ENCODE measurements around the gene RAC3.

RAC3 gene

GRCh38 chr17:82010575-82011525 lies 20.6 kb upstream of the RAC3 start:
- no peak for TF ChIP-seq CTCF (IDR thresholded peaks at IDR 0.05; ENCODE audit: extremely low read depth, missing control alignments)
- no peak for DNase-seq (ENCODE audit: low spot score)

DNA sequence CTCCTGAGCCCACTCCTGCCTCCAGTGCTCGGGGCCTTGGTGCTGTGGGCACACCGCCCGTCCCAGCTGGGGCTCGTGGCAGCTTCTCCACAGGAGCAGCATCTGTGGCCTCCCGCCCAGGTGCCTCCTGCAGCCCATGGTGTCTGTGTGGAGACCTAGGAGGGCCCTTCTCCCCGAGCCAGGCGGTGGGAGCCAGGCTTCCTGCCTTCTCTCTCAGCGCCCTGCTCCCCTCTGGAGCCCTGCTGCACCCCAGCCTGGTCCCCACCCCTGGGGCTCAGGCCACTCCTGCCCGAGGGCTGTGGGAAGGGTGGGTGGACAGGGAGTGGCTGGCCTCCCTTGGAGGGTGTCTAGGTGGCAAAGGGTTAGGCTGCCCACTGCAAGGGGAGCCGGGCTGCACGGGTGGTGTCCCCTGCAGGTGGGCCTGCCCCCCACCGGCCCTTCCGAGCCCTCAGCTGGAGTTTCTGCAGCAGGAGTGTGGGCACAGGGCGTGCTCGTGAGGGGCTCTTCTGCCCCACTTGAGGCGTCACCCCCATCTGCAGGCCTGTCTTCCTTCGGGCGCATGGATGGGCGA lies 19.8 kb upstream of the RAC3 start:
- no peak for DNase-seq (ENCODE audit: low spot score)
- TF ChIP-seq CTCF (IDR thresholded peaks at IDR 0.05; ENCODE audit: extremely low read depth, missing control alignments), result no peak

DNA sequence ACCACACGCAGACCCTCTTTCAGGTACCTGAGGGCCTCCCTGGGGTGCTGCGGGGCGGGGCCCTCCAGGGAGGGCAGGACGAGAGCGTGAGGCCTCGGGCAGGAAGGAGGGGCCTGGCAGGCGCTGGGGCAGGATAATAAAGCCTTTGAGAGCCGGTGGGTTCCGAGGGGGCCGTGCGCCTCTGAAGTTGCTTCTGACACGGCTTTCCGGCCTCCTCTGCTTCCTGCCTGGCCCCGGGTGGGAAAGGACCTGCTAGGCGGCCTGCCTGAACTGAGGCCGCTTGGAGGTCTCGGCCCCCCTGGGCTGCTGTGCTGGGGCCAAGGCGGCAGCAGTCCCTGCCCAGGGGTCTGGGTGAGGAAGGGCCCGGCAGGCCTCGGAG lies 19.2 kb upstream of the RAC3 start:
- no peak for TF ChIP-seq CTCF (IDR thresholded peaks at IDR 0.05; ENCODE audit: extremely low read depth, missing control alignments)
- no peak for DNase-seq (ENCODE audit: low spot score)

GRCh38 chr17:82012640-82013295 lies 18.7 kb upstream of the RAC3 start:
- no peak for DNase-seq (ENCODE audit: low spot score)
- TF ChIP-seq CTCF (IDR thresholded peaks at IDR 0.05; ENCODE audit: extremely low read depth, missing control alignments), result no peak

DNA sequence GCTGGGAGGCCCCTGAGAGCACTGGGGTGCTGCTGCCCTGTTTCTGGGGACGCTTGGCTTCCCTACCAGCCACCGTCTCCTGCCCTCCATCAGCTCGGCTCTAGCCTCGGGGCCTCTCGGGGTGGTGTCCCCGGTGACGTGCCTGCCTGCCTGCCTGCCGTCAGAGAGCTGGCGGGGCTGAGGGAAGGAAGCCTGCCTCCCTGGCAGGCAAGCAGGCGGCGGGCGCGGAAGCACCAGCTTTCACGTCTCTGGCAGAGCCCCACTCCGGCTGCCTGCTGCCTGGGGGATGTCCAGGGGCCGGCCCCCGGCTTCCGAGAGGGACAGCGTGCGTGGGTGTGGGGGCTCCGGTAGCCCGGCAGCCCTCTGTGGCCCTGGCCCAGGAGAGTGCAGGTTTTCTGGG lies 18.1 kb upstream of the RAC3 start:
- TF ChIP-seq CTCF (IDR thresholded peaks at IDR 0.05; ENCODE audit: extremely low read depth, missing control alignments), result no peak
- no peak for DNase-seq (ENCODE audit: low spot score)

DNA sequence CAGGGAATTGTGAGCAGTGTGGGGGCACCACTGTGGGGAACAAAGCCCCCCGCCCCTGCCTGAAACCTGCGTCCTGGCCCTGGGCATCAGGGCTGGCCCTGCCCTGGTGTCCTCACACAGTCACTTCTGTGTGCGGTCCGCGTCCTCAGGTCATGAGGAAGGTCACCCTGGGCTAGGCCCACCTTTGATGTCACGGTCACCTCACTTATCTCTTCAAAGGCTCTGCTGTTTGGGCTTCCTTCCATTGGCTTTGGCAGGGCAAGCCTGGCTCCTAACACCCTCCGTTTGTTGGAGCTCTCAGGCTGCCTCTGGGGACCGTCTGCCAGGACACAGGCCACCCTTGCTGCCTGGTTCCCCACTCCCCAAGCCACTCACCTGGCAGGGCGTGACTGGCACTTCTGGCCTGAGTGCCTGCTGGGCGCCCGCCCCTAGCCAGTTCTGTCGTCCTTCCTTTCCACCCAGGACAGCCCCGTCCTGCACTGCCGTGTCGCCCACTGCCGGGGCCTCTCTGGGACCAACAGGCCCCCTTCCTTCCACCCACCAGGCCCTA lies 17.6 kb upstream of the RAC3 start:
- no peak for TF ChIP-seq CTCF (IDR thresholded peaks at IDR 0.05; ENCODE audit: extremely low read depth, missing control alignments)
- DNase-seq (ENCODE audit: low spot score), result no peak

DNA sequence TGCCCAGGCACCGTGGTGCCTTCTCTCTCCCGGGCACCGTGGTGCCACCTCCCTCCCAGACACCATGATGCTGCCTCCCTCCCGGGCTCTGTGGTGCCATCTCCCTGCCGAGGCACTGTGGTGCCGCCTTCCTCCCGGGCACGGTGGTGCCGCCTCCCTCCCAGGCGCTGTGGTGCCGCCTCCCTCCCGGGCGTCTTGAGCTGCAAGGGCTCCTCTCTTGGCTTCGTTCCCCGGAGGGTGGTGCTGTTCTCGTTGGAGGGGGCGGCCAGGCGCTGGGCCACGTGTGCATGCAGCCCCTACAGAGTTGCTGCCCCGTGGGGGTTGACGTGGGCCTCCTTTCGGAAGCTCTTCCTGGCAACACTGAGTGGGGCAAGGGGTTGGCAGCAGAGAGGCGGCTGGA lies 17.0 kb upstream of the RAC3 start:
- no peak for DNase-seq (ENCODE audit: low spot score)
- no peak for TF ChIP-seq CTCF (IDR thresholded peaks at IDR 0.05; ENCODE audit: extremely low read depth, missing control alignments)

All from GM20000 (cell line).